CD4-positive, alpha-beta T cell treated with Interleukin-4 for 1 hour (primary cell): Measurements from ENCODE around the gene FSTL4.
A peak's percentile ranks its signal among the peaks of the same experiment; 100 is the strongest.

Experiments
- DNase-seq, 2 donors: peaks; one replicate each; pipeline ENCODE4 v3.0.0-alpha.2; 2020 to 2022

Gene FSTL4

DNA sequence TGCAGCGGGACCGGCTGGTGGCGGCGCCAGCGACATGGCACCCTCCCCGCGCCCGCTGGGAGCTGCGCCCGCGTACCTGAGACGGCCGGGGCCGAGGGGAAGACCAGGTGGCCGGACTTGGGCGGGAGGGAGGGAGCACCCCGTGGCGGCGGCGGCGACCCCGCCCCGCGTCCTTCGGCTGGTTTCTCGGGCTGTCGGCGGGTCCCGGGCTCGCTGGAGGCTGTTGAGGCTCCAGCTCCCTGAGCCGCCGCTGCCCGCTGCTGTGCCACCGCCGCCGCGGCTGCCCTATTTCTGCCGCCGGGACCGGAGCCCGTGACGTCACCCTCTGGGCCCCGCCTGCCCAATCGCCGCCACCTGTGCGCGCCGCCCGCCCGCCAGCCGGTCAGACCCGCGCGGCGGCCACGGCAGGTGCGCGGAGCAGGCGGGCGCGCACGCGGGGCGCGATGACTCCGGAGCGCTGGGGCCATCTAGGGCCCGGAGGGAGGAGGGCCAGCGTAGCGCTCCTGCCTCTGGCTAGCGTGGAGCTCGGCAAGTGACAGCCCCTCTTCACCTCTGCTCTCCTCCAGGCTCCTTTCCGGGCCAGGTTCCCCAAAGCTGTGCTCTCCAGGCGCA is at the start of gene FSTL4:
FSTL4 (minus strand) TSS at position 293 of the 612 bp plus-strand sequence.
- DNase-seq, result peak; percentile 24 to 26

DNA sequence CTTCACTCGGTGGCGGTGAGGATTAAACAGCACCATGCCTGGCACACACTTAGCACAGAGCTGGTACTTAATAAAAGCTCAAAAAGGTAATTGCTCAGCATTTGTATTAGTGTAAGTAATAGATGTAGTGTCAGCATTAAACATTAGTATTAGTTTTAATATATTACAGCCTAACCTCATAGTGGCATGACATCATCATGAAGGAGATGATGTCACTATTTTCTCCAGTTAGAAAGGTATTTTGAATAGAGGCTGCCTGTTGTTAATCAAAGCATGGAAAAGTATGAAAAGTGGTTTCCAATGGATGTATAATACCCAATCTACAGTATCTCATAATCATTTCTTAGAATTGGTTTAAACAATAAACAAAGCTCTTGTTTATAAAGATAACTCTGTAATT is 49.0 kb upstream of the FSTL4 start:
- DNase-seq, result no peak

DNA sequence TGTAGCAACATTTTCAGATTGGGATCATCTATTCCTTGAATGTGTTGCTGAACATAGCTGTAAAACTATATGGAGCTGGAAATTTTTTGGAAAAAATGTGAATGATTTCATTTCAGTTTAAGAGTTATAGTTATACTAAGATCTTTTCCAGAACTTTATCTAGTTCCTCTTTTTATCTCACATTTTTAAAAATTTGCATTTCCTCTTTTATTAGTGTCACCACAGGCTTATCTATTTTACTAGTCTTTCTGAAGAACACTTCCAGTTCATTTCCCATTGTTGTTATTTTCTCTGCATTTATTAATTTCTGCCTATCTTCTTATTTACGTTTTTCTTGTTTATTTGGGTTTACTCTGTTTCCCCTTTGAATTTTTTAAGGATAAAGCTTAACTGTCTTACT is 46.0 kb upstream of the FSTL4 start:
- no peak for DNase-seq

DNA sequence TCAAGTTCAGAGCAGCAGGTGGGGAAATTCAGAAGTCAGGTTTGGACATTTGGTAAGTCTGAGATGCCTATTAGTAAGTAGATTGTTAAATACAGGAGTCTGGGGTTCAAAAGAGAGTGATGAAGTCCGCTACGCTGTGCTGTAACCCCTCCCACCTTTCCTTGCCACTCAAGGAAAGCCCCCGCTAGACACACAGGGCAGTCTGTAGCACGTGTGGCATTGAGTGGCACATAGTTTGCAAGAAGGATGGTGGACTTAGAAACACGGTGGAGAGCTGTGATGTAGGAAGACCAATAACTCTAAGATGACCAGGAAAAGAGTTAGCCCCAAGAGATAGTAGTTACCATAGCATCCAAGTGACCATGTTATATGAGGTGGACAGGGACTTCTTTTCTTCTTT is 44.7 kb upstream of the FSTL4 start:
- no peak for DNase-seq

DNA sequence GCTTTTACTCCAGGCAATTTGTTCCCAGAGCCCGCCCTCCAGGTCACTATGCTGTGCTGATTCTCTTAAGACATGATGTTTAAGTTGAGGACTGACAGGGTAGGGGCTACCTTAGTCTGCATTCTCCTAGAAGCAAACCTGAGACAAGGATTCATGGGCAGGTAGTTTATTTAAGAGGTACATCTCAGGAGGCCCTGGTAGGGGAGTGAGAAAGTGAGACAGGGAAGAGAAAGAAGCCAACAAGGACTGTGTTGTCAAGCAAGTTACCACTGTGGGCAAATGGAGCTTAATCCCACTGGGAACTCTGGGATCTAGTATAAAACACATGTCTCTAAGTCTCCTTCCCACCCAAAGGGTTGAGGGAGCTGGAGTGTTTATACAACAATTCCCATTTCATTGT is 43.6 kb upstream of the FSTL4 start:
- no peak for DNase-seq

DNA sequence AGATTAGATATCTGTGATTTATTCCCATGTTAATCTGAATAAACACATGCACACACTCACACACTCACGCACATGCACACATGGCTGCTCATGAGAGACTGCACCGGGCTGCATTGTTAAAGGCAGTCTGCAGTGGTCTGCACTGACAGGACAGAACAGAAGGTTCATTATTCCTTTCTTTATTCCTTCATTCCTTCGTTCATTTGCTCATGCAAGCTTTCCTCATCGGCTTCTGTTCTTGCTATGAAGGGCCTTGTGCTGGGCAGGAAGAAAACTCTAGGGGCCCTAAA is 41.4 kb upstream of the FSTL4 start:
- no peak for DNase-seq

DNA sequence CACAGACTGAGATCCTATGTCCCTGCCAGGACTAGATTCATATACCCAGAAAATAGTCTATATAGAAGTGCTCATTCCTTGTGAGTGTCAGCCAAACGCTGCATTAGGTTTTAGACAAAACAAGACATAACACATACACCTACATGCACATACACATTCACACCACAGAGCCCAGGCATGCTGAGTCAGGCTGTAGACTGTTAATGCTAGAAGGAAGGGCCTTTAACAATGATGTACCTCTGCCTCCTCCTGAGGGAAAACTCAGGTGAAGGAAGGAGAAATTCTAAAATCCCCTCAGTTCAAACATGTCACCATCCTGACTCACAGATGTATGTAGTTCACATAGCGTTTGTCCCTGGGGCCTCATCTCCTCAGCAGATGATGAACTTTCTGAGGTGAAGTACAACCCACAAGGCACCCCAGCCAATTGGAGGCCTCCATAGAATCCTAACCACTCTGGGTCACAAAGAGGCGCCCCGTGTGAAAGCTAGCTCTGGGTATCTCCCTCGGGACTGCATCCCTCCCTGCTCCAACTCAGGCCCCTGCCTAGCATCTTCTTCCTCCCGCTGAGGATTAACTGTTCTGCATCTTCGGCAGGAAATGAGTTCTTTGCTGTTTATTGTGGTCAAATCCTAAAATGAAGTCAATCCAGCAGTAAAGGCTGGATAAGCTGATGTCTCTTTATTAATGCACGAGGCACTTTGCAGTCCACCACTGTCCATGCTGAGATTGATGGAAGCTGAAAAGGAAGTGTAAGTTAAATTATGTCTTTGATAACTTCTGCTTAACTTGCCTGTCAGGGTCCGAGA is 40.8 kb upstream of the FSTL4 start:
- DNase-seq, result no peak

DNA sequence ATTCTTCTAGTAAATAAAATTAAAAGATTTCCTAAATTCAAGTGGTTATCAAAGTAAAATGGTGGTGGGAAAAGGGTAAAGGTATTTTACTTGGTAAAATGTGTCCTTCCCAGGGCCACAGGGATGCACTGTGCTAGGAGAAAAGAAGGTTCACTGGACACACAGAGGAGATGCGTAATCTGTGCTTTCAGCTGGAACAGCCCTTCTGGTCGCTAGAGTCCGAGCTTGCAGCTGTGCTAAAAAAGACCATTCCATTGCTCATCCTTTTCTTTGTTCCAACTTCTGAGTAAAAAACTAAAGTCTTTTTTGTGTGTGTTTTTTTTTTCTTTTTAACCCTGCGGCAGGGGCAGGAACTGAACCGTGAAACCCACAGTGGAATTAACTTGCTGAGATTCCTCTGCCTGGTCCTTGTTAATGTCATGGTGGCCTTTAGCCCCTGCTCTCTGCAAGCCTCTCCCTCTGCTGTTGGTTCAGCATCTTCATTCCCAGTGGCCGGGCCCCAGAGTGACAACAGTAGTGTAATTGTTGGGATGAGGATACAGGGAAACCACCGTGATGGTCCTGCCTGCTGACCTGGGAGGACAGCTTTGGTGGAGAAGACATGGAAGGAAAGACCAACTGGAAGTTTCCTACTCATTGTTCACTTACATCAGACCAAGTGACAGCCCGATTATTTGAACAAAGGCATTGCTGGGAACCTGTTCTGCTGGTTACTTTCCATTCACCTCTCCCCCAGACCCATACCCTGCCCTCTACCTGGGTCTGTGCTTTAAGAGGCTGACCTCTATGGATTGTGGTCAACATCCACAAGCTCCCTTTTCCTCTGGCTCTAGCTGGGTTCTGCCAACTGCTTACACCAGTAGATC is 31.9 kb upstream of the FSTL4 start:
- no peak for DNase-seq

DNA sequence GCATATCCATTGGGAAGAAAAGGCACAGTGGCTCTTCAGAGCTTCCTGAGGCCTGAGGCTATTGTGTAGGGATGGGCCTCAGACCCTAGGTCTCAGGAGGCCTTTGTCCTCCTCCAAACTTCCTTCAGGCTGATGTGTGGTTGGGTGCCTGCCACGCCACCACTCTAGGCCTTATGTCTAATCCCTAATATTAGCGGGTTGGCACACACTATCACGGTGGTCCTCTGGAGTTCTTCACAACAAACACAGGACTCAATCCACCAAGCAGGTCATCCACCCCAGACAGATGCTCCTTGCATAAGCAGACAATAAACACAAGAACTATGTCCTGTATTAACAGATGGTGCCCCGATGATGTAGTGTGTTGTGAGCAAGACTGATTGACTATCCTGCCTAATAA is 31.0 kb upstream of the FSTL4 start:
- no peak for DNase-seq

DNA sequence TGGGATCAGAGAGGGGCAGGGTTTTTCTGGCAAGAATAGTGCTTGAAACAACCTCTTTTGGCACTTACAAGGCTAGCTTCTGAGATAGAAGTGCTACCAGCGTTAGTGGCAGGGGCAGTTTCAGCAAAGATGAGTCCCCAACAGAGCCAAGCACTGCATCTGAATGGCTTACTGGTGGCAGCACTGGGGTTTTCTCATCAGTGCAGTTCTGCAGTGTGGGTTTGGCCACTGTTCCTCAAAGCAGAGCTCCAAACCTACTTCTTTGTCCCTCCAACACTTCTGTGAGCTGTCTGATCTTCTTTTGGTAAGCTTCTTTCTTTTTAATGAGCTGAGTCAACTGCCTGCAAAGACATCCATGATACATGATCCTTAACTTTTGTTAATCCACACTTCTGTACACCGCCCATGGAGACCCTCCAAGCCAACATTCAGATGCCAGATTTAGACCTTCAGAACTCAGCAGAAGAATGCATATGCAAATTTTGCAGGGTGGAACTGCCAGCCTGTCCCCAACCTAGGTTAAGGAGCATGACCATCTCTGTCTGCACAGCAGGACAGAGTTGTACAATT is 29.9 kb upstream of the FSTL4 start:
- no peak for DNase-seq

DNA sequence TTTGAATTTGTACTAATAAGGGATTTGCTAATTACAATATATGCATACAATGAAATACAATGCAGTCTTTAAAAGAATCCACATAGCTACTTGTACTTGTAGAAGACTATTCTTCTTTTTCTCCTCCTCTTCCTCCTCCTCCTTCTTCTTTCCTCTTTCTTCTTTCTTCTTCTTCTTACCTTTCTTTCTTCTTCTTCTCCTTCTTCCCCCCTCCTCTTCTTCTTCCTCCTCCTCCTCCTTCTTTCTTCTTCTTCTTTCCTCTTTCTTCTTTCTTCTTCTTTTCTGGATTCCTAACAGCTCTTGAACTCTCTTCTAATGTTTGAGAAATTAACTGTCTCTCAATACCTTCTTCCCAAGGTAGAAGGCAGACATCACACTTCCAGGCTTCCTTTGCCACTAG is 29.3 kb upstream of the FSTL4 start:
- DNase-seq, result no peak

DNA sequence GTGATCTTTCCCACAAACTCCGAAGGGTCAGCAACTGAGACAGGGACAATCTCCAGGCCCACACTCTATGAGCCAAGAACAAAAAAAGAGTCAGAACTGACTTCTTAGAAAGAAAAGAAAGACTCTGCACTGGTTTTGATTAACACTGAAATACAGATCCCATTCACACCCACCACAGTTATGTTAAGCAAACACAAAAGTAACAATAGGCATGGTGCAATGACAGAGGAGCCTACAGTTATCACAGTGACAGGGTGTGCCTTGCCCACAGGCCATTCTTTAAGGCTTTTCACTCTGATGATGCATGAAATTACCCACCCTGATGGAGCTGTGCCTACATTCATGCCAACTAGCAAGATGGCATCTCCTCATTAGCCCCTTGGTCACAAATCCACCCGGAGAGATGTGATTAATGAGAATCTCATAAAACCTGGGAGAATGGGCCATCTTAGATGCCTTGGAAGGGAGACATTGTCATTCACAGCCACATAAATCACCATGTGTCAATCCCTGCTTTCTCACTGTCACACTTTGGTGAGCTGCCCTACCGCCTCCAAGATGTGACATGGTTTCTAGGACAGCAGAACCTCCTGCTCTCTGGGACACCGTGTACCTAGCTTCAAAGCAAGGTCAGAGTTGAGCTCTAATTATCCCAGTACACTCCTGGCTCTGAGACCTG is 27.6 kb upstream of the FSTL4 start:
- no peak for DNase-seq

DNA sequence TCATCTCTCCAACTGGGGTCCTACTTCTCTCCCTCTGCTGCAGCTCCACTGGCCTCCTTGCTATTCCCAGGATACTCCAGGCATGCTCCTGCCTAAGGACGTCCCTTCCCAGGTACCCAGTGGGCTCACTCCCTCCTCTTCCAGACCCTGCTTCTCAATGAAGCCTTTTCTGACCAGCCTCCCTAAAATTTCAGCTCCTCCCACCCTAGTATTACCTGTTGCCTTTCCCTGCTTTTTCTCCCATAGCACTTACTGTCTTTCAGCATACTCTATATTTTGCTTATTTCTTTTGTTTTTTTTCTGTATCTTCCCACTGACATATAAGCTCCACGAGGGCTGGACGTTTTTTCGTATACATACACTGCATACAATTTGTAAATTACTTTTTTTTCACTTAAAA is 26.1 kb upstream of the FSTL4 start:
- no peak for DNase-seq

DNA sequence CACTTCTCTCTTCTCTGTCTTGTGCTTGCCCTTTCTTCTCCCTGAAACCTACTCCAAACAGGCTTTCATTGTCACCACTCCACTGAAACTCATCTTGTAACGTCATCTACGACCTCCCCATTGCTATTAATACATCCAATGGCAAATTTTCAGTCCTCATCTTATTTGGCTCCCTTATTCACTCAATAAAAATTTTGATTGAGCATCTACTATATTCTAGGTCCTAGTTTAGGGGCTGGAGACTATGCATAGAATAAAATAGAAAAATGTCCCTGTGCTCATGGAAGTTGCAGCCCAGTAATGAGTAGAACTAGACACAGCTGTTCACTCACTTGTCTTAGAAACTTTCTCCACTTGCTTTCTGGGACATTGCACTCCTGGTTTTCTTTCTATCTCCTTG is 24.9 kb upstream of the FSTL4 start:
- no peak for DNase-seq

DNA sequence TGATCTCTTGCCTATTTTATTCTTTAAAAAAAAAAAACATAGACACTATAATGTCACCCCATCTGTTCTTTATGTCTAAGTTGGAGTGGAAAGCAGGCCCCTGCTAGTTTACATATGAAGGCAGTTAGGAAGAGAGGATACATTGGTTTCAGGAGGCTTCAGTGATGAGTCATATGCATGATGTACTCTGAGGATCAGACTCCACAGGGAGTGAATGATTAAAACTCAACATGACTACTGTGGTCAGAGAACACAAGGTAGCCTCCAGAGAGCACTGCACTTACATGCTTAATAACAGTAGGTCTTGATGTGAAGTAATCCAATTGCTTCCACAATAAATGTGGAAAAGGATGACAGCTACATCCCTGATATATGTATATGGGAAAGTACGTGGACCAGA is 22.7 kb upstream of the FSTL4 start:
- no peak for DNase-seq

DNA sequence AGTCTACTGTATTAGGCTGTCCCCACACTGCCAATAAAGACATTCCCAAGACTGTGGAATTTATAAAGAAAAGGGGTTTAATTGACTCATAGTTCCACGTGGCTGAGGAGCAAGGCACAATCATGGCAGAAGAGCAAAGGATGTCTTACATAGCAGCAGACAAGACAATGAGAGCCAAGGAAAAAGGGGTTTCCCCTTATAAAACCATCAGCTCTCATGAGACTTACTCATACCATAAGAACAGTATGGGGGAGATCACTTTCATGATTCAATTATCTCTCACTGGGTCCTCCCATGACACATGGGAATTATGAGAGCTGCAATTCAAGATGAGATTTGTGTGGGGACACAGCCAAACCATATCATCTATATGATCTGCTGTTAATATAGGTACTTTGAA is 14.8 kb upstream of the FSTL4 start:
- no peak for DNase-seq

DNA sequence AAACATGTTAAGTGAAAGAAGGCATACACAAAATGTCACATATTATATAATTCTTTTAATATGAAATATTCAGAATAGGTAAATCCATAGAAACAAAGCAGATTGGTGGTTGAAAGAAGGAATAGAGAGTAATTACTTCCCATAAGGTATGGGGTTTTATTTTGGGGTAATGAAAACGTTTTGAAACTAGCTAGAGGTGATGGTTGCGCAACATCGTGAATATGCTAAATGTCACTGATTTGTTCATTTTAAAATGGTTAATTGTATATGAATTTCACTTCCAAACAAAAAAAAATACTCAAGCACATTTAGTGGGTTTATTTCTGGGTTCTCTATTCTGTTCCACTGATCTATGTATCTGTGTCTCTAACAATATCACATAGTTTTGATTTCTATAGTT is 12.0 kb upstream of the FSTL4 start:
- DNase-seq, result no peak

DNA sequence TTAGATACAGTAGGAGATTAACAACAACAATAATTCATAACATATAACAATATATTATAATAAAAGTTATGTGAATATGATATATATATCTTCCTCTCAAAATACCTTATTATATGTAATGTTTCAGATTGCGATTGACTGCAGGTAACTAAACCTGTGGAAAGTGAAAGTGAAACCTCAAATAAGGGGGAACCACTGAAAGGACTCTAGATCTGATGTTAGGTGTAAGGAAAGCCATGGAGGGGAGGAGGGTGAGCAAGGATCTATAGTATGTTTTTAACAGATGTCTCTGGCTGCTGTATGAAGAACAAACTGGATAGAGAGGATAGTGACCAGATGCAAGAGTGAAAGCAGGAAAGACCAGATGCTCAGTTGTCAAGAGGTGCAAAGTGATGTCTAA is 5.8 kb upstream of the FSTL4 start:
- peak in 1 of 2 donors; percentile 25 for DNase-seq

DNA sequence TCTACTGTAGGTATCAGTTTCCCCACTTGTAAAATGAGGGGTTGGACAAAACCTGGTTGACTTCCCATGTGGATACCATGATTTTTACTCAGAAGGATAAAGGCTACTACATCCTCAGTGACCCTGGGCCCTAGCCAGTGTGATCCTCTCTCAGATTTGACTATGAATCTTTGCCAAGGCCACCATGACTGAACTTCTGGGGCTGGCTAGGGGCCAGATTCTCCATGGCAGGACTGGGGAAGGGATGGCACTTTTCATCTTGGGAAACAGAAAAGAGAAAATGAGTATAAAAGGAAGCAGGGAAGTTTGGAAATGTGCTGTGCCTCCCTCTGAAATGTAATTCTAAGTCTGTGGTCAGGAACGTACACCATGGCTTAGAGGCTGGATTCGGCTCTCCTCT is 1.4 kb upstream of the FSTL4 start:
- no peak for DNase-seq

DNA sequence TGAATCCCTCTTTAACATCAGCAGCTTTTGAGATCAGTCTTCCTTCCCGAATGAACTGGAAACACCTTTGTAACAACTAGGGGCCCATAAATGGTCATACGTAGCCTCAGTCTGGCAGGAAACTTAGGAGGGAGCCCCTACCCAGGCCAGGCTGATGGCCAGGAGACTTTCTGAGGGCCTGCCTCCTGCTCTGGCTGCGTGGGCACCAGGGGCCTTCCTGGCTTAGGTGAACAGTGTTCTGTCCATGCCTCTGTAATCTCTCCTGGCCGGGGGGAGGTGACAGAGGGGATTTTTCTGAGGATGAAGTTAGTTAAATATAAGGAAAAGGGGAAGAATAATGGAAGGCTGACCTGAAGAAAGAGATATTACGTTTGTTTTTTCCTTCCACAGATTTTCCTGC is 843 bp upstream of the FSTL4 start:
- DNase-seq, result no peak

DNA sequence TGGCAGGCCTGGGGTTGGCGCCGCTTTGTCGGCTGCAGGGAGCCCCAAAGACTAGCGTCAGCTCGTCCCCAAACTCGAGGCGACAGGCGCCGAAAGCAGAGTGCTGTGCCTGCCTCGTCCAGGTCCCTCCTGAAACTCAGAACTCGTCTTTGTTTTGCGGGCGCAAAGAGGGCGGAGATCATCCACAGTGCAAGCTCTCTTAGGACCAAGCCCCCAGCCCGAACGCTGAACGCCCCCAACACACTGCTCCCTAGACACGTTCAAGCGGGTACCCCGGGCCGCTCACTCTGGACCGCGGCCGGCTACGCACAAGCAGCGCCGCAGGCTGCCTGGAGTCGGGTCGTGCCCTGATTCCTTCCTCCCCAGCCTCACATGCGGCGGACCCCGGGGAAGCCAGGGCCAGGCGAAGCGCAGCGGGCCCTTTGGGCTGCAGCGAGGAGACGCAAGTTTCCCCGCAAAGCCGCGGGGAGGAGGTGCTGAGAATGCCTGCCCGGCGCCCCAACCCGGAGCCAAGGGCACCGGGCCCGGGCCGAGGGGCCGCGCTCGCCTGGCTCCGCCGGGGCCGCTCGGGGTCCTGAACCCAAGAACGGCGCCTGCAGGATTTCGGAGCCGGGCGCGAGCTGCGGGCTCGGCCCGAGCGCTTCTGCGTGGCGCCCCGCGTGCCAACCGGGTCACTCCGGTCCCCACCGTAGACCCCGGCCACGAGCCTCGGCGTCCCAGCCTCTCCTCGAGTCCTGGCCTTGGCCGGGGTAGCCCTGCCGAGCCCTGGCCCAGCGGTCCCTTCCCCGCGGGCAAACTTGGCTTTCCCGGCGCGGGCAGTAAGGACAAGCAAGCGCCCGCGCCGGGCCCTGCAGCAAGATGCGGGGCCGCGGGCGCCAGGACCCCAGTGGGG is 738 bp downstream of the FSTL4 start:
- DNase-seq, result no peak
